ENCODE data around the gene P3R3URF.

Gene P3R3URF

GRCh38 chr1:46172321-46172720 lies 4.0 kb downstream of the P3R3URF start:
- DNase-seq (ENCODE audit: low spot score): no peak

- DNase-seq (ENCODE audit: low spot score): no peak
Measured at GRCh38 chr1:46171871-46172270, 4.4 kb downstream of the P3R3URF start.

DNA sequence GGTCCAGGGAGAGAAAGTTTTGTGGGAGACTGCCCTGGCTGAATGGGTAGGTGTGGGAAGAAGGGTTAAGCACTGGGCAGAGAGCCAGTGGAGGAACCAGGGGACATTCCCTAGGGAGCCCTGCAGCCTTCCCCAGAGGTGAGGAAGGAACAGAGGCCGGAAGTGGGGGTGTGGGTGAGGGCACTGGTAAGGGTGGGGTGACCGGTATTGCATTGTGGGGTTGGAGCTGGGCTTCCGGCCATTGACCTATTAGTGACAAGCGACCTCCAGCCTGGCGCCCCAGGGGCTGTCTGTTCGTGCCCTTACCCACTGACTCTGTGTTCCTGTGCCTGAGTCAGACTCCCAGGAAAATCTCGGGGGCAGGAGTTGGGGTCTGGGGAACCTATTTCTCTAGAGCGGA lies 4.9 kb downstream of the P3R3URF start:
- DNase-seq (ENCODE audit: low spot score): no peak

- DNase-seq (ENCODE audit: low spot score): no peak
Measured at GRCh38 chr1:46169811-46170454, 6.4 kb downstream of the P3R3URF start.

GRCh38 chr1:46168477-46168876 lies 7.8 kb downstream of the P3R3URF start:
- DNase-seq (ENCODE audit: low spot score): no peak

GRCh38 chr1:46166521-46167462 lies 9.5 kb downstream of the P3R3URF start:
- DNase-seq (ENCODE audit: low spot score): peak; percentile 52

DNA sequence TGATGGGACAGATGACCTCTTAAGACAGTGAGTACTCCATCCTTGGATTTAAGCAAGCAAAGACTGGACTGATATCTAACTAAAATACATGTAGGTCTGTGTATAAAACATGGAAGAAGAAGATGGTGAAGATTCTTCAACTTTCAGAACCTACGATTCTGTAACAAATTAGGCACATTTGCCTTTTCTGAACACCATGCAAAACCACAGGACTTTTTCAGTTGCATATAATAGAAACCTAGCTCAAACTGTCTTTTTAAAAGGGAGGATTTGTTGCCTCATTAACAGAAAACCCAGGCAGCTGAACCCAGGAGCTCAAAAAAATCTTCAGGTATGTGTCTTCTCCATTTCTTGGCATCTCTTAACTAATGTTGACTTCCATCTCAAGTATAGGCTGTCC lies 16.1 kb downstream of the P3R3URF start:
- DNase-seq (ENCODE audit: low spot score): no peak

- DNase-seq (ENCODE audit: low spot score): no peak
Measured at GRCh38 chr1:46159516-46159915, 16.8 kb downstream of the P3R3URF start.

DNA sequence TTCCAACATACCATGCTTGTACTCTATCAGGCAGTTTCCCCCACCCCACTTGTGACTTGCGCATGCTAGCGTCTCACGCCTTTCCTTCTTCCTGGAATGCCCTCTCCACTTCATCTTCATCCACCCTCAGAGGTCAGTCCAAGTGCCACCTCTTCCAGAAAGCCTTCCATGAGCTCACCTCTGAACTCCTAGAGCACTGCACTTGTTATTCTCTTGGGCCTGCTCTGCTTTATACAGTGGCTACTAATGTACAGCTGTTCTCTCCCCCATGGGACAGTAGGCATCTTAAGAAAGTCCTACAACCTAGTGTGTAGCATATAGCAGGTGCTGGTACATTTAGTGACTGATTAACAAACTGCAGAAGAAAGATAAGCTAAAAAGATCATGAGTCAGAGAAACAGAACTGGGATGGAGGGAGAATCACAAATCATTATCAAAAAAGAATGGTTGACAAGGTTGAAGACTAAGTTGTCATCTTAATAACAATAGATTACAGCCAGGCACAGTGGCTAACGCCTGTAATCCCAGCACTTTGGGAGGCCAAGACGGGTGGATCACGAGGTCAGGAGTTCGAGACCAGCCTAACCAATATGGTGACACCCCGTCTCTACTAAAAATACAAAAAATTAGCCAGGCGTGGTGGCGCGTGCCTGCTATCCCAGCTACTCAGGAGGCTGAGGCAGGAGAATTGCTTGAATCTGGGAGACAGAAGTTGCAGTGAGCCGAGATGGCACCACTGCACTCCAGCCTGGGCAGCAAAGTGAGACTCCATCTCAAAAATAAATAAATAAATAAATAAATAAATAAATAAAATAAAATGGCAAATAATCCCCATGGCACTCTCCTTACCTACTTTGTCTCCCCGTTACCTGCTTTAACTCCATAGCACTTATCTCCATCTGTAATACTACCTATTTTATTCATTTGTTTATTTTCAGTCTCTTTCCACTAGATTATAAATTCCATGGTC lies 17.7 kb downstream of the P3R3URF start:
- no peak for DNase-seq (ENCODE audit: low spot score)

GRCh38 chr1:46157916-46158311 lies 18.4 kb downstream of the P3R3URF start:
- DNase-seq (ENCODE audit: low spot score): no peak

DNA sequence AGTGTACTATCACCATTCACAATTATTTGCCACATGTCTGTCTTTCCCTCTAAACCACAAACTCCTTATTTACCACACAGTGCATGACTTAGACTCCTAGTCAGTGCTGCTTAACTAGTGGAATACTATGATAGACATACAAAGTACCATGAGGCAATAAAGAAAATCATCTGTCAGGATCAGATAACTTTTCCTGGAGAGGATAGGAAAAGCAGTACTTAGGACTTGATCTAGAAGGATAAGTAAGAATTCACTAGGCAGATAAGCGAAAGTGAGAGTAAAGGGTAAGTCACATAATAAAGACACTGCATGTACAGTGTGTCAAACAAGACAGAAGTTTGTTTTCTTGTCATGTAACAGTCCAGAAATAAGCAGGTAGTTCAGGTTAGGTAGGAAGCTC lies 22.6 kb downstream of the P3R3URF start:
- no peak for DNase-seq (ENCODE audit: low spot score)

GRCh38 chr1:46153228-46153627 lies 23.1 kb downstream of the P3R3URF start:
- no peak for DNase-seq (ENCODE audit: low spot score)

- DNase-seq (ENCODE audit: low spot score): peak; percentile 79
Measured at GRCh38 chr1:46152016-46152415, 24.3 kb downstream of the P3R3URF start.

DNA sequence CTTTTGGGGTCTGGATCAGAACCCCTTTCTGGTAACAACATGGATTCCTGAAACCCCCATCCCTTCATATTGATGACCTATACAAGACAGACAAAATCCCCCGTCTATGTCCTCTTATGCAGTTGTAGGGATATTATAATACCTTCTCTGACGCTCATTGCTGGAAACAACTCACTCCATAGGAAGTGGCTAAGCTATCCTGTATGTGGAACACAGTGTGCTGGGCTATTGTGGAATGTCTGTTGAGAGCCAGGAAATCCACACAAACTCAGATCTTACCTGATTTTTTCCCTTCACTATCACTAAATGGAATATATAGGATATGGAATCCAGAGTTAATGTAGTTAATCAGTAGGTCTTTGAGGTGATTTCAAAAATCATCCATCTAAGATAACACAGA lies 26.2 kb downstream of the P3R3URF start:
- DNase-seq (ENCODE audit: low spot score): no peak

DNA sequence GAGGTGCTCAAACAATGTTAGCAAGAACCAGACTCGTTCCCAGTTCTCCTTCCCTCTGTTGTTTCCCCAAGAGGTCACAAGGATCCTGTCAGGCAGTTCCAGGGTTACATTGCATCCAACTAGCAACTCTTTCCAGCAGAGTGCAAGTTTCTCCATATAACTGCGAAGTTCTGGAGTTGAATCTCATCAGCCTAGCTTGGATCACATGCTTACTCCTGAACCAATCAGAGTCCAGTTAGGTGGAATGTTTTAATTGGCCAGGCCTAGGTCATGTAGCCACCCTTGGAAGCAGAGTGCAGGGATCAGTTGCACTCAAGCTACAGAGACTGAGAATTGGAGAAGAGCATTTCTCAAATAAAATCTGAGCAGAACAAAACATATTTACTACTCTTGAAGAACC lies 28.0 kb downstream of the P3R3URF start:
- no peak for DNase-seq (ENCODE audit: low spot score)

DNA sequence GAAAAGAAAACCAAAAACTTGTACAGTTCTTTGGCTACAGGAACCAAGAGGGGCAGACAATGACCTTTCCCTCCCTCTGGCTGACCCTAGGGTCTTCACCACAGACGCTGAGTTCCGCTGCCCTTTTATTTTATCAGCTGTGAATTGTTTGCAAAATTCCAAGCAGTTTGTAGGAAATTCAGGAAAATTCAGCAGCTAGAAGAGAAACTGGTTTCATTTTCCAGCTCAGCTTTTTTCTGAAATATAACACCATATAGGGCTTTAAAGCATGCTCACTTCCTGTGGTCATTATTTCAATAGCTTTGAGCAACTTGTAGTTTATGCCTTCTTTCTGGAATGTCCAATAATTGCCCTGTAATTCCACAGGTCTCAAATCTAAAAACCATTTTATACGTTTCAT lies 38.4 kb downstream of the P3R3URF start:
- peak; percentile 46 for DNase-seq (ENCODE audit: low spot score)

- DNase-seq (ENCODE audit: low spot score): no peak
Measured at GRCh38 chr1:46136711-46137110, 39.6 kb downstream of the P3R3URF start.

DNA sequence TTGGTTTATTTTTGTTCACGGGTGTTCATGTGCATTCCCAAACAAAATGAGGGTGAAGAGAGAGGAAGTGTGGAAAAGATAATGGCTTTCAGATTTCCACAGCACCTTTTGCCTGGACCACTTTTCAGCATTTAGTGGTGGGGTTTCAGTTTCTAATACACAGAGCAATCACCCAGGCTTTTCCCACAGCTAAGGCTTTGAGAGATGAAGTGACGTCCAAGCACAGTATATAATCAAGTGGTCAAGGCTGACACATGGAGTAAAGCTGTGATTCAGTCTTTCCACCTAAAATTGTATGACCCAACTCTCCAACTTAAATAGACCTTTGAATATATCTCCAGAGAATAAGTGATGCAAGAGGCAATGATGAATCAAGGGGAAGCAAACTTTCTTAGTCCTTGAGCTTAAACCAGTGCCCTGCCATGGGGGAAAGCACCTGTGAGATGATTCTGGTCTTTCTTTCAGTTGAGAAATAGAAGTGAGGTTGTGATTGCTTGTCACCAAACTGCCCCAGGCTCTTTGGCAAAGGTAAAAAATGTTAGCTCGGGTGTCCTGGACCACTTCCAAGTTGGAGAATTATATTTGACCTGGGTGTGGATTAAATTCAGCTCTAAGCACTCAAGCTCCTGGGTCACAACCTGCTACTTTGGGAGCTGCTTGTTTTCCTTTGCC lies 41.5 kb downstream of the P3R3URF start:
- DNase-seq (ENCODE audit: low spot score): peak; percentile 15

DNA sequence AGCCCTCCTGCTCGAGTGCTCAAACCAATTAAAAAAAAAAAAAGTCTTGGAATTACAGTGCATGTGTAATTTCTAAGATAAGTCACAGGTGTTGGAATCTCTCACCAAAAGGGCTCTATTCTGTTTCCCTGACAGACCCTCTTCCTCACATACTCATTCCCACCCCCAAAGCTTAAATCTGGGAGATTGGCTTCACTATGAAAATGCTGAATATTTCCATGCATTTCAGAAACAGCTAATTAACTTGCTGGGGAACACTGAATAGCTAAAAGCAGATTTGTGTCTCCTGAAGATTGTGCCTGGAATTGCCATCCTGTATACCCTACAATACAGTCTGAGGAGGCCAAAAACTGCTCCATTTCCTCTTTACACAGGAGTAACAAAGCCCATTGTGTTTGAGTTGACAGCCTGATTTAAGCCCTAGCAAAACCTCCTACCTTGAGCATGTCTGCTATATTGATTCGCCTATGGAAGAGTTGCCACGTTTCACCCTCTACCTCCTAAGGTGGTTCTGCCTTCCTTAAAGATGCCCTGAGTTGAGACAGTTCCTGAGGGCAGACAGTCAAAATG lies 42.4 kb downstream of the P3R3URF start:
- DNase-seq (ENCODE audit: low spot score): no peak

DNA sequence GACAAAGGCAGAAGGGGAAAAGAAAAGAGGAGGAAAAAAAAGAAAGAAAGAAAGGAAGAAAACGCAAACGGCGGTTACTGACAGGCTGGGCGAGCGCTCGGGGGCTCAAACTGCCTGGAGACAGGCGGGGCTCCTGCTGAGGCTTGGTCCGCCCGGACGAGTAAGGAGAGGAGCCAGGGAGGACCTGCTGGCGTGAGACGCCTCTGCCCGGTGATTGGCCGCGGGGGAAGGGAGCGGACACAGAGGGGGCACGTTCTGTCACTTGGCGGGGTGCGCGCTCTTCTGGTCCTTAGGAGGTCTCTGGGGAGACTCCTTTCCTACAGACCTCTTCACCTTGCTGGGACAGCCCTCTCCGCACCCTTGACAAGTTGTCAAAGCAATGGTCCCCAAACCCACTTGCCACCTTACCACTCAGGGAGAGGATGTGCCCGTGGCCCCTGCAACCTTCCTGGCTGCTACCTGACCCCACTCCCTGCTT lies 43.1 kb downstream of the P3R3URF start:
- DNase-seq (ENCODE audit: low spot score): peak; percentile 77

DNA sequence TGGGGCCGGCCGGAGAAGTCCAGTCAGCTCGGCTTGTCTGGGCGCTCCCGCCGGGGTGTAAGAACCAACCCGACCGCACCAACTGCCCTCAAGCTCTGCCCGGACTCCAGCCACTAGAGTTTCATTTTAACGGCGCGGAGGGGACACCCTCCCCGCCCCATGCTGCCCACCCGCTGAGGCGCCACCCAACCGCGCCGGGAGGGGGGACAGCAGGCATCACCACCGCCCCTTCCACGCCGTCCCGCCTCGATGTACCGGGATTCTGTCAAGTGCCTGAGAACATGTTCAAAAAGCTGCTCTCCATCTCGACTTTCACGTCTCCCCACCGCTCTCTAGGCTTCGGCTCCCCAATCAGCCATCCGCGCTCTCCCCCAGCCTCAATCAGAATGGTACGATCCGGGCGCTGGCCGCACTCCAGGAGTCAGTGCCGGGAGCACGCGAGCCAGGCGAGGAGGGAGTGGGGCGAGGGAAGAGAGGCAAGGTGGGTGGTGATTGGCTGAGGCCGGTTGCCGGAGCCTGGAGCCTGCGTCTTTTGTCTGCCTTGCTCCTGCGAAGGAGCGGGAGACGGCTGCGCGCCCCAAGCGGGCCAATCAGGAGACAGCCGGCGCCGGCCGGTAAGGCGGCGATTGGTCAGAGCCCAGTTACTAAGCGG lies 43.6 kb downstream of the P3R3URF start, which contains the start of gene PIK3R3:
PIK3R3 (minus strand) TSS at position 101 of the 652 bp plus-strand sequence. CDS start 677 bp downstream, outside the sequence.
- peak; percentile 99 for DNase-seq (ENCODE audit: low spot score)

Data from GM03348 (cell line).